Fibroblast of mammary gland (primary cell): Measurements from ENCODE around the gene ANKRD63.
A peak's percentile ranks its signal among the peaks of the same experiment; 100 is the strongest.

Experiments used
- DNase-seq: peaks from one replicate; pipeline ENCODE4 v3.0.0-alpha.2; 2010; ENCODE audit warnings: low read depth
- H3K4me3 ChIP-seq: 2 replicates; pipeline ENCODE4 v1.5.1; 2011; ENCODE audit warnings: low read depth, mild to moderate bottlenecking, low read length, moderate library complexity; ENCODE audit not compliant: control insufficient read depth
- TF ChIP-seq, protein P1 (sequence below): conservative IDR thresholded peaks from 2 replicates; pipeline ENCODE4 v1.5.1; 2011; ENCODE audit warnings: low read depth, low read length, inconsistent platforms; ENCODE audit not compliant: control insufficient read depth, insufficient read depth

ANKRD63 gene

DNA sequence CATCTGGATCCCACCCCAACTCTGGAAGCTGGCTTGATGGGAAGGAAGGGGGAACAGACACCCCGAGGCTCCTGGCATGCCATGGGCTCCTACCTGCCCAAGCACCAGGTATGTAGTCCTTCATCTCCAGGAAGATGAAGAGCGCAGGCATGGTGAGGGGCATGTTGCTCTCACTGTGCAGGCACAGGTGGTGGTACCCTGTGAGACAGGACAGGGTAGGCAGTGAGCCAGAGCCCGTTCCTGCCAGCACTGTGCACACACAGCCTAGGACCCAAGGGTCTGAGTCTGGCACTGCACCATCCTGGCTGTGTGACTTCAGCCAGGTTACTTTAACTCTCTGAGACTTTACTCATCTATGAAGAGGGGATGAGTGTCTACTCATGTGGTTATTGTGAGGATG, 9.4 kb upstream of the ANKRD63 start:
- H3K4me3 ChIP-seq: no peak overlapping the region
- DNase-seq: no peak
- TF ChIP-seq, protein P1, sequence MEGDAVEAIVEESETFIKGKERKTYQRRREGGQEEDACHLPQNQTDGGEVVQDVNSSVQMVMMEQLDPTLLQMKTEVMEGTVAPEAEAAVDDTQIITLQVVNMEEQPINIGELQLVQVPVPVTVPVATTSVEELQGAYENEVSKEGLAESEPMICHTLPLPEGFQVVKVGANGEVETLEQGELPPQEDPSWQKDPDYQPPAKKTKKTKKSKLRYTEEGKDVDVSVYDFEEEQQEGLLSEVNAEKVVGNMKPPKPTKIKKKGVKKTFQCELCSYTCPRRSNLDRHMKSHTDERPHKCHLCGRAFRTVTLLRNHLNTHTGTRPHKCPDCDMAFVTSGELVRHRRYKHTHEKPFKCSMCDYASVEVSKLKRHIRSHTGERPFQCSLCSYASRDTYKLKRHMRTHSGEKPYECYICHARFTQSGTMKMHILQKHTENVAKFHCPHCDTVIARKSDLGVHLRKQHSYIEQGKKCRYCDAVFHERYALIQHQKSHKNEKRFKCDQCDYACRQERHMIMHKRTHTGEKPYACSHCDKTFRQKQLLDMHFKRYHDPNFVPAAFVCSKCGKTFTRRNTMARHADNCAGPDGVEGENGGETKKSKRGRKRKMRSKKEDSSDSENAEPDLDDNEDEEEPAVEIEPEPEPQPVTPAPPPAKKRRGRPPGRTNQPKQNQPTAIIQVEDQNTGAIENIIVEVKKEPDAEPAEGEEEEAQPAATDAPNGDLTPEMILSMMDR: no peak

DNA sequence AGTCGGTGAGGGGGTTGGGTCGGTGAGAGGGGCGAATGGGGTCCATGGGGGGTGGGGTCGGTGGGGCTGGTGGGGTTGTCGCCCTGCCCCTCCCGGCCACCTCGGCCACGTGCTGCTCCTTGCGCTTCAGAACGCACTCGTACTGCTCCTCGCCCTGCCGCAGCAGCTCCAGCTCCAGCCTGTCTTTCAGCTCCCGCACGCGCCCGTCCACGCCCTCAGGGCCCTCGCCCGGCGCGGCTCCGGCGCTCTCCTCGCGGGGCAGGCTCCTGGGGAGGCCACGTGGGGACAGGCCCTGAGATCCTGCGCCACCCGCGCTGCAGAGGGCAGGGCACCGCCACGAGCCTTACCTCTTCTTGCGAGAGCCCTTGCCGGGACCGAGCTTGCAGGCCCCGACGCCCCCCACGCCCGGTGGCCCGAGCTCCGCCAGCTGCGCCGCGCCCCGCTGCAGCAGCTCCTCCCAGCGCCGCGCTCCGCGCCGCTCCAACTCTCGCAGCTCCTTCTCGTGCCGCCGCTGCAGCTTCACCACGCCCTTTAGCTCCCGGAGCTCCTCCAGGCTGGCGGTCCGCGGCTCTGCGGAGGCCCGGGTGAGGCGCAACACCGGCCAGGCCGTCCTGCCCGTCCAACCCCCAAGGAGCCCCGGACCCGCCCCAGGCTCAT, 8.2 kb upstream of the ANKRD63 start:
- H3K4me3 ChIP-seq: no peak overlapping the region
- TF ChIP-seq, protein P1: no peak
- DNase-seq: peak; percentile 56

DNA sequence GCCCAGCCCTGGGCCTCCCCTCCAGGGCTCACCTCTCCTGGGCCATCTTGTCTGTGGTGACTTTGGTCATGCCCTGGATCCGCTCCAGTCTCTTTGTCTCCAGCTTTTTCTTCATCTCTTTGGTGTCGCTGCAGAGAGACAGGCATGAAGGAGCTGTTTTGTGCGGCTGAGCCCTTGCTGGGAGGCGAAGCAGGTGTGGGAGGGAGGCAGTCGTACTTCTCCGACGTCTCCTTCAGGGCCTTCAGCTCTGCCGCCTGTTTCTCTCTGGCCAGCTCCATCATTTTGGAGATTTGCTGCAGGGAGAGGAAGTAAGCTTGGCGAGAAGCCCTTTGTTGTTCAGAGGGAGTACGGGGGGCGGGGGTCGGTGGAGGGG, 7.7 kb upstream of the ANKRD63 start:
- DNase-seq: no peak
- TF ChIP-seq, protein P1: no peak

DNA sequence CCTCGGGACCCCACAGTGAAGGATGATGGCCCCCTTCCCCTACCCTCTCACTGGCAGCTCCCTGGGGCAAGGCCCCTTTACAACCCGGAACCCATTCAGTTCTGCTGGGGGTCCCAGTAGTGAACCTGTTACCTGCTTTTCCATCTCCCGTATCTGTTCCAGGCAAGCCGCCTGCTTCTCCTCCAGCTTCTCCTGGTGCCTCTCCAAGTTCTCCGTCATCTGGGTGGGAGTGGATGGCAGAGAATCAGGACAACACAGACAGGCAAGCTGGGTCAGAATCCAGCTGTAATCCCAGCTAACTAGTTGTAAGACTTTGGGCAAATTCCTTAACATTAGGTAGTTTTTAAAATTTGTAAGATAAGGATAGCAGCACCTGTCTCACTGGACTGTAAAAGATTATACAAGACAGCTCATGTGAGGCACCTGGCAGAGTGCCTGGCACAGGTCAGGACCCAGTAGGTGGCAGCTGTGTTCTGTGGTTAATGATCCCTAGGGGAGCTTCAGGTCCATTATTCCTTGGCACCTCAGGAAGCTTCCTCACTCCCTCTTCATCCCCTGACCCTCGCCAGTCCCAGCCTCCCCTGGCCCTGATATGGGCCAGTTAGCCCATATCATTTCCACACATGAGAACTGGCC, 6.4 kb upstream of the ANKRD63 start:
- no peak overlapping the region for H3K4me3 ChIP-seq
- no peak for DNase-seq
- TF ChIP-seq, protein P1: no peak

More for the DNA sequence above, 7.7 kb upstream of the ANKRD63 start:
- no peak overlapping the region for H3K4me3 ChIP-seq

DNA sequence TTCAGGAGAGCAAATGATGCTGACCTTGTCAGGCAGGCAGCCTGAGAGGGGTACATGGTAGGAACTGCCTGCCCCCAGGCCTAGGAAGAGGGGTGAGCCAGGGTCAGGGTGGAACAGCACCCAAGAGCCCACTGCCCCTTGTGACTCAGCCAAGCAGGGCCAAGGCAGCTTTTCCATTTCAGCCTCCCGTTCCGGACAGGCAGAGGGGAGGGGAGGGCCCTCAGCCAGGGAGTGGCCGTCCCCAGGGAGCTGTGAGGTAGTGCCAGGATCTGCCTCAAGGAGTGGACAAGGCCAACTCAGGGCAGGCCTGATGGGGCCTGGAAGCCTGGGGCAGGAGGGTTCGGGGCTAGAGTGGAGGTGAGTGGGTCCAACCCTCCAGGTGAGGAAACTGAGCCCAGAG, 5.1 kb upstream of the ANKRD63 start:
- no peak for DNase-seq
- H3K4me3 ChIP-seq: no peak overlapping the region
- TF ChIP-seq, protein P1: no peak

DNA sequence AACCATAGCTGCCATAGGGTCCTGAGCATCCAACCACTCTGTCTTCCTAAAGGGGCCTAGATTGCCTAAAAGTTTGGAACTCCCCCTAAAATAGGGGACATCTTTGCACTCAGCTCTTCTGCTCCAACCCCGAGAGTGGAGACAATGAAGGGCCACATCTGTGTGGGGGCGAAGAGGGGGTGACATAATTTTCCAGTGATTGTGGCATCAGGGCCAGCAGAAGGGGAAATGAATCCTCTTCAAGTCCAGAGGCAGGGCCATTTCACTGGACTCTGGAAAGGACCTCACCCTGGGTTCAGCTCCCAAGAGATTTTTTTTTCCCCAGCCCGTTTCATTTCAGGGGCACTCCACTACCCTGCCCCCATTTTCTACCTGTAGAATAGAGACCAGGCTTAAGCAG, 4.6 kb upstream of the ANKRD63 start:
- H3K4me3 ChIP-seq: no peak overlapping the region
- TF ChIP-seq, protein P1: no peak
- no peak for DNase-seq

DNA sequence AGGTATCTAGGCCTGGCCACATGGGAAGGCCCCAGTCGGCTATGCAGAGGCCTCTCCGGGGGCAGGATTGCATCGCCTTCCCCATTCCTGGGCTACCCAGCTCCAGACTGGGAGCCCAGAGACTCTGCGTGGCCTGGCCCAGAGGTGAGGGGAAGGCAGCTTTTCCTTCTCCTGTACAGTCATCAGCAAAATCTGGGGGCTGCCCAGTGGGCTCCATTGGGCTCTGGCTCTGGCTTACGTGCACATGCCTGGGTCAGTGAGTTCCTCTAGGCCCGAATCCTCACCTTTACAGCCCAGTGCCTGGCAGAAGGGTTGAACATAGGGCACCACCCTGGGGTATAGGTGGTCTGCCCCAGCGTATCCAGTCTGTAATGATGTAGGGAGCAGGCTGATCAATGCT, 3.9 kb upstream of the ANKRD63 start:
- DNase-seq: no peak
- TF ChIP-seq, protein P1: no peak
- no peak overlapping the region for H3K4me3 ChIP-seq
